Kasumi-1 (cell line): ENCODE data around the gene CFAP52.
A peak's percentile ranks its signal among the peaks of the same experiment; 100 is the strongest.
"Not testable (repeated sequence)": the region's sequence is repeated elsewhere in the genome, so short reads cannot be mapped to it uniquely, and the experiment has no call there.

Source experiments
- DNase-seq, 2 experiments: peaks; one replicate each; lab custom pipeline; 2025; lab: John Stamatoyannopoulos, UW

Gene CFAP52

DNA sequence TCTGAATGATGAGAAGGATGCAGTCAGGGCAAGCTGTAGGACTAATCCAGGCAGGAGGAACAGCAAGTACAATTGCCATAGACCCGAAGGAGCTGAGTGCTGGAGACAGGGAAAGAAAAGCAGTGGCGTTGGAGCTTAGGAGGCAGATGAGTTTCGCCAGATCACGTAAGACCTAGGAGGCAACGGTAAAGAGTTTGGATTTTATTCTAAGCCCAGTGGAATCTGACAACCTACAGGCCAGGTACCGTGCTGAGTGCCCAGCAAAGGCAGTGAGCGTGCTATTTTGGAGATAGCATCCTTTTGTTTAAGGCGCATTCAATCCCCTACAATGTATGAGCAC is 70.1 kb downstream of the CFAP52 start:
- no peak for DNase-seq

- DNase-seq: no peak
Measured at GRCh38 chr17:9647014-9647413, 70.6 kb downstream of the CFAP52 start.

GRCh38 chr17:9648521-9649110 is 72.2 kb downstream of the CFAP52 start:
- no peak for DNase-seq

DNA sequence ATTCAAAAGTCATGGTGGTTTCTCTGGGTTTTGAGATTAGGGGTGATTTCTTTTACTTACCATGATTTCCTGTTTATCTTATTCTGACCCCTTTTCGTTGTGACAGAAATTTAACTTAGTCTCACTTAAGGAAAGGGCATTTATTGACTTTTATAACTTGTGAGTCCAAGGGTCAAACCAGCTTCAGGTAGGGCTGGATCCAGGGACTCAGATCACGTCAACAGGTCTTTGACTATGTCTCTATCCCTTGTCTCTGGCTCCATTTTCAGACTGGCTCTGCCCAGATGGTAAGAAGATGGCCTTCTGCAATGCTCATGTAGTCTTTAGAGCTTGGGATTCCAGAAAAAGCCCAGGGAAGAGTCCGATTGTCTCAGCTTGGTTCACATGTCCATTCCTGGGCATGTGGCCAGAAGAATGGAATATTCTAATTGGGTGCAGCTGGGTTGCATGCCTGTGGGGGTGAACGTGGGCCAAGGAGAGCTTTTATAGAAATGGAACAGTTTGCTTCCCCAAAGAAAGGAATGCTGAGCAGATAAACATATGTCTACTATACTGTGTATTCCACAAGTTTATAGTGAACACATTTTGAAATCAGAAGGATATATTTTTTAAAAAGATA is 82.3 kb downstream of the CFAP52 start:
- DNase-seq: no peak

DNA sequence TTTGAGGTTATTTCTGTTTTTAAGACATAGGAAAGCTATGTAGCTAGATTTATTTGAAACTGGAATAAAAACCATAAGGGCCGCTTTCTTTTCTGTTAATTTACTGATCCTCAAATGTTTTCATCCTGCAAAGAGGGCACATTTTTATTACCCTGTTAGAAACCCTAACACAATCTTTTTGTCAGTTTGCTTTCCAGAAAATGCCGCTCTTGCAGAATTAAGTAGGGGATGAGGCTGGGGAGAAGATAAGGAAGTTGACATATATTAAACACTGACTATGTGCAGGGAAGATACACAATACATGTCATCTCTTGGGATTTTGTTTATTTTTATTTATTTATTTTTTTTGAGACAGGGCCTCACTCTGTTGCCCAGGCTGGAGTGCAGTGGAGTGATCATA is 84.6 kb downstream of the CFAP52 start:
- DNase-seq: no peak

DNA sequence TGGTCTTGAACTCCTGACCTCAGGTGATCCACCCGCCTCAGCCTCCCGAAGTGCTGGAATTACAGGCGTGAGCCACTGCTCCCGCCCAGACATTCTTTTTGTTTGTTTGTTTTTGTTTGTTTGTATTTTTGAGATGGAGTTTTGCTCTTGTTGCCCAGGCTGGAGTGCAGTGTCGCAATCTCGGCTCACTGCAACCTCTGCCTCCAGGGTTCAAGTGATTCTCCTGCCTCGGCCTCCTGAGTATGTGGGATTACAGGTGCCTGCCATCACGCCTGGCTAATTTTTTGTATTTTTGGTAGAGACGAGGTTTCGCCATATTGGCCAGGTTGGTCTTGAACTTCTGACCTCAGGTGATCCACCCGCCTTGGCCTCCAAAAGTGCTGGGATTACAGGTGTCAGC is 87.1 kb downstream of the CFAP52 start:
- DNase-seq: not testable (repeated sequence)

- DNase-seq: peak; percentile 1 to 21
Measured at GRCh38 chr17:9666461-9667050, 90.1 kb downstream of the CFAP52 start.

DNA sequence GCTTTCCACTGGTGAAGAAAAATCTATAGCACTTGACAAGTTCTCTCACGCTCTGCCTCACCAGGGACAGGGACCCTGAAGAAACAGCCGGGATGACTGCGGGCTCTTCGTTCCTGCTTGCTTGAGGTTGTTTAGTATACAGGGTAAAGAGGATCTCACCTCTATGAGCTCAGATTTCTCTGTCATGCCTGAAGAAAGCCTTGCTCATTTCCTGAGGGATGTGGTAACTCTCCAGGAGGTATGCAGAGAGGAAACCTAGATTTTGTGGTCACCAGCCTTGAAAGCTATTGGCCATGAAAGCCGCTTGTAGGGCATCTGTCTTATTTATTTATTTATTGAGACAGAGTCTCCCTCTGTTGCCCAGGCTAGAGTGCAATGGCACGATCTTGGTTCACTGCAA is 92.1 kb downstream of the CFAP52 start:
- DNase-seq: no peak

- DNase-seq: no peak
Measured at GRCh38 chr17:9669551-9670008, 93.1 kb downstream of the CFAP52 start.

DNA sequence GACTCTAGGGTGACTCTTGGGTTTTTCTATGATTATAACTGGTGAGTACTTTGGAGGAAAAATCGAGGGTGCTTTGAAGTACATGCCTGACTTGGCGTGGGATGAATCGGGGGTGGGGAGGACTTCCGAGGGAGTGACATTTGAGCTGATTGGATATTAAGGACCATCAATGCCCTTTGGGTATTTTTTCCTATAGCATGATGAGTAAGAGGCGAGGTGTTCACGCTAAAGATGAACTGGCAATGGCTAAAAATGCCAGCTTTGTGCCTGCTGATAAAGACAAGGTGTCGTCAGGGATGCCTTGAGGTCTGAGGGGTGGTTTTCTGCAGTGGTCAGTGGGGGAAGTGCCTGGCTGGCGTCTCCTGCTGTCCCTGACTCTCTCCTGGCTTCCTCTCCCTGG is 94.2 kb downstream of the CFAP52 start:
- no peak for DNase-seq

- DNase-seq: no peak
Measured at GRCh38 chr17:9671559-9671958, 95.1 kb downstream of the CFAP52 start.

- DNase-seq: no peak
Measured at GRCh38 chr17:9672266-9672665, 95.8 kb downstream of the CFAP52 start.

DNA sequence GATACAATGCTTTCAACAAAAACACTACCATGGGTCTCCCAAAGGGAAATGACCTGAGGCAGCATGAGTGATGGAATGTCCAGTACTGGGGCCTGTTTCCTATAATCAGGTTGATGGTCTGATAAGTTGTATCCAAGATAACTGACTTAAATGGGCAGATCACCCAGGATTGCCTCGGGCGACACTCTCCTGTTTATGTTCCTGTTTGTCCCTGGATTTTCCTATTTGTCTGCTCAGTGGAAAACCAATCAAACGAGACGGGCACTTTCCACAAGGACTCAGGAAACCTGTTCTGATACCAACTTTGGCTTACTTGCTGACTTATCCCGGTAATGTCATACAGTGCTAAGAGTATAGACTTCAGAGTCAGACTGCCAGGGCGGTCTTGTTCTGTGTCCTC is 96.2 kb downstream of the CFAP52 start:
- DNase-seq: no peak

GRCh38 chr17:9676084-9676483 is 99.6 kb downstream of the CFAP52 start:
- DNase-seq: peak in 1 of 2 experiments; percentile 3

GRCh38 chr17:9676820-9677310 is 100.4 kb downstream of the CFAP52 start:
- DNase-seq: no peak

DNA sequence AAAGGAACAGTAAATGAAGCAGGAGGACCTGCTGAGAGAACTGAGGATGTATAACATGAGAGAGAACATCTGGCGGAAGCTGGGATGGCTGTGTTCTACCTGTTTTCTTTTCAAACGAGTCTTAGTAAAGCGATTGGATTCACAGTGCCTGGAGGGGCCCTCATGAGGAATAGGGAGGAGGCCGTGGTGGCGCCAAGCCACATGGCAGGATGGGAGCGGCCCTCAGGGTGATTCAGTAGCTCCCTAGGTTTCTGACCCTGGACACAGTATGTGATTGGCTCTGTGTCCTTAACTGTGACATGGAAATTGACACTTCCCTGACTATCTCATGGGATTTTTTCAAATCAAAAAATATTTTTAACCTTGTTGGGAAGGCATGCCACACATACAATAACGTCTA is 101.0 kb downstream of the CFAP52 start:
- no peak for DNase-seq

DNA sequence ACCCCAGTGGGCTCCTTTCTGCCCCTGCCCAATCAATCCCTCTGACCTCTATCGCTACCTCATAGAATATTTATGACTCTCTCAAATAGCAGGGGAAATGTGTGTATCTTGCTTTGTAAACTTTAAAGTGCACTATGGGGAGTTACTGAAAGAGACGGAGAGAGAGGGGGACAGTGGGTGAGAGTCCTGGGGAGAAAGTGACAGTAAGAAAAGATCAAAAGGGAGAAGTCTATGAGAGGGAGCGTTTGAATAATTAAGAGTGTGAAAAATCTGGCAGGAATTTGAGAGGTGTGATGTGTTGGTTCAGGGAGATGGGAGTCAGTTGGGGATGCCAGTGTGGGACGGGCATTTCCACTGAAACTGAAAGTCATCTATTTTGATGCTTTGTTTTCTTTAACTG is 101.5 kb downstream of the CFAP52 start:
- no peak for DNase-seq

DNA sequence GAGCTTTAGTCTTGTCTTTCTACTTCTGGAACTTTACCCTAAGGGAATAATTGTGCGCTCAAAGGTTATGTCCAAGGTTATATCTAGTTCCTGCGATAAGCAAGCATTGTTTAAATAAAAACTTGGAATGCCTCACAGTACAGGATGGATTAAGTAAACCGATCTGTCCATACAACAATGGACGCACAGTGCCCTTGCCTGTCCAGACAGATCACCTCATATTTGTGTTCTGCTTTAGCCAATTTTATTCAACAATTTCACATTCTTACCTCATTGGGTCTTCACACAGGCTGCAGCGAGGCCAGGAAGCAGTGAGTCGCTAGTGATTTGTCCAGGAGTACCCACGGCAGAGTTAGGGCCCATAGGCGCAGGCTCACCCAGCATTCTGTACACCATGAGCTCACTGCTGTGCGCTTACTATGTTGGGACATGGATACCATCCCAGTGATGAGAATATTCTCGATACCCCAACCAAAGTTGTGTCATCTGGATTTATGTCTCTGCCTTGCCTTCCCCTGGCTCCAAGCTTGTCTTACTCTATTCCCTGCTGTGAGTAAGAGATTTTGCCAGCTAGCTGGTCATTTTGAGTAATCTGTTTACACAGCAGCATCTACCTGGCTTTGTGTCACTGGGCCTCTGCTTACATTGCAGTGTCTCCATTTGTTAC is 108.6 kb downstream of the CFAP52 start:
- DNase-seq: no peak
